SU-DHL-6 (cell line): Measurements from ENCODE around the gene HIPK4.
"Not testable (repeated sequence)": the region's sequence is repeated elsewhere in the genome, so short reads cannot be mapped to it uniquely, and the experiment has no call there.

ENCODE experiments used
- H2AFZ ChIP-seq: fragments of 200-600 bp; sonication (generic); 2 replicates; pipeline ENCODE4 v1.6.1; 2014; ENCODE audit warnings: low read depth, mild to moderate bottlenecking, moderate library complexity, mixed read lengths, antibody characterized with exemption, low read length; ENCODE audit not compliant: severe bottlenecking
- H3F3A ChIP-seq: fragments of 200-600 bp; shearing (Covaris generic); 2 replicates; pipeline ENCODE4 v1.6.0; 2016; ENCODE audit warnings: antibody characterized with exemption, mild to moderate bottlenecking; ENCODE audit not compliant: insufficient read depth
- H3K27ac ChIP-seq: fragments of 200-600 bp; sonication (generic); 2 replicates; pipeline ENCODE4 v1.5.1; 2016; ENCODE audit warnings: low read depth, mild to moderate bottlenecking, low read length, moderate library complexity, mixed read lengths
- H3K27me3 ChIP-seq: fragments of 200-600 bp; sonication (generic), shearing (Covaris generic); 2 replicates; pipeline ENCODE4 v1.6.0; 2014; ENCODE audit warnings: mild to moderate bottlenecking, low read length
- H3K36me3 ChIP-seq: fragments of 200-600 bp; sonication (generic); 2 replicates; pipeline ENCODE4 v1.6.1; 2014; ENCODE audit warnings: mild to moderate bottlenecking, low read length, mixed read lengths
- H3K4me2 ChIP-seq: fragments of 300-600, 200-600 bp; shearing (Covaris generic), sonication (generic); 2 replicates; pipeline ENCODE4 v1.6.0; 2014; ENCODE audit warnings: low read length, low read depth, mild to moderate bottlenecking; ENCODE audit not compliant: poor library complexity, severe bottlenecking
- H3K4me3 ChIP-seq: fragments of 200-600 bp; sonication (generic); 2 replicates; pipeline ENCODE4 v1.5.1; 2014; ENCODE audit warnings: antibody characterized with exemption, low read length, mild to moderate bottlenecking, mixed read lengths; ENCODE audit not compliant: insufficient read depth, poor library complexity, severe bottlenecking
- H3K79me2 ChIP-seq: fragments of 200-600 bp; sonication (generic); 2 replicates; pipeline ENCODE4 v1.6.1; 2014; ENCODE audit warnings: mild to moderate bottlenecking, low read length, moderate library complexity; ENCODE audit not compliant: insufficient read depth
- H3K9ac ChIP-seq: fragments of 200-600 bp; sonication (generic); 2 replicates; pipeline ENCODE4 v1.7.0; 2014; ENCODE audit warnings: mild to moderate bottlenecking, low read length
- H3K9me2 ChIP-seq: fragments of 200-600 bp; sonication (generic); replicated peaks from 2 replicates; pipeline ENCODE4 v1.6.1; 2014; ENCODE audit warnings: low read length; ENCODE audit not compliant: insufficient read depth
- H3K9me3 ChIP-seq: fragments of 200-600 bp; sonication (generic); 2 replicates; pipeline ENCODE4 v1.6.1; 2014; ENCODE audit warnings: low read length, mixed read lengths; ENCODE audit not compliant: insufficient read depth
- H4K20me1 ChIP-seq: fragments of 200-600 bp; sonication (generic); 2 replicates; pipeline ENCODE4 v1.6.1; 2014; ENCODE audit warnings: low read depth, mild to moderate bottlenecking, antibody characterized with exemption, low read length, moderate library complexity, mixed read lengths
- EZH2phosphoT487 ChIP-seq: fragments of 200-600 bp; sonication (generic), shearing (Covaris generic); conservative IDR thresholded peaks from 2 replicates; pipeline ENCODE4 v1.6.1; 2018; ENCODE audit warnings: mild to moderate bottlenecking, antibody characterized with exemption, low read length, moderate library complexity, mixed read lengths
- TF ChIP-seq, protein P1 (sequence below): fragments of 200-600 bp; sonication (generic); IDR thresholded peaks from one replicate; pipeline ENCODE4 v1.5.1; 2017; ENCODE audit warnings: antibody characterized with exemption, mild to moderate bottlenecking, low read length, moderate library complexity; ENCODE audit not compliant: insufficient read depth, poor library complexity, severe bottlenecking

HIPK4 gene

DNA sequence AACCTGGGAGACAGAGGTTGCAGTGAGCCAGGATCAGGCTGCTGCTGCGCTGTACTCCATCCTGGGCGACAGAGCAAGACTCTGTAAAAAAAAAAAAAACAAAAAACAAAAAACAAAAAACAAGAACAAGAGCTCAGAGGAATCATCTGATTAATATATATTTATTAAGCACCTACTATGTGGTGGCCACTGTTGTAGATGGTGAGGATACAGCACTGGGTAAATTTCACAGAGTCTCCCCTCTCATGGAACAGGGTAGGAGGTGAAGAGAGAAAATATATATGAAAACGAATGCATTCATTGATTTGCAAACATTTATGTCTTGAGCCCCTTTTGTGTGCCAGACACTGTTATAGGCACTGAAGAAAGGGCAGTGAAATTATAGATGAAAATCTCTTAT, 41.7 kb upstream of the HIPK4 start:
- no peak for TF ChIP-seq EZH2phosphoT487
- TF ChIP-seq, protein P1, sequence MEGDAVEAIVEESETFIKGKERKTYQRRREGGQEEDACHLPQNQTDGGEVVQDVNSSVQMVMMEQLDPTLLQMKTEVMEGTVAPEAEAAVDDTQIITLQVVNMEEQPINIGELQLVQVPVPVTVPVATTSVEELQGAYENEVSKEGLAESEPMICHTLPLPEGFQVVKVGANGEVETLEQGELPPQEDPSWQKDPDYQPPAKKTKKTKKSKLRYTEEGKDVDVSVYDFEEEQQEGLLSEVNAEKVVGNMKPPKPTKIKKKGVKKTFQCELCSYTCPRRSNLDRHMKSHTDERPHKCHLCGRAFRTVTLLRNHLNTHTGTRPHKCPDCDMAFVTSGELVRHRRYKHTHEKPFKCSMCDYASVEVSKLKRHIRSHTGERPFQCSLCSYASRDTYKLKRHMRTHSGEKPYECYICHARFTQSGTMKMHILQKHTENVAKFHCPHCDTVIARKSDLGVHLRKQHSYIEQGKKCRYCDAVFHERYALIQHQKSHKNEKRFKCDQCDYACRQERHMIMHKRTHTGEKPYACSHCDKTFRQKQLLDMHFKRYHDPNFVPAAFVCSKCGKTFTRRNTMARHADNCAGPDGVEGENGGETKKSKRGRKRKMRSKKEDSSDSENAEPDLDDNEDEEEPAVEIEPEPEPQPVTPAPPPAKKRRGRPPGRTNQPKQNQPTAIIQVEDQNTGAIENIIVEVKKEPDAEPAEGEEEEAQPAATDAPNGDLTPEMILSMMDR: no peak
- Histone ChIP-seq H3K4me3 (no peak overlapping the region), H3K36me3 (no peaks in the 10 kb centered on the region), H3K4me2 (no peak overlapping the region), H3F3A (no peaks in the 10 kb centered on the region; the same call in 1 of the 2 replicates), H3K9ac (no peak overlapping the region), H2AFZ (no peak overlapping the region), H3K27me3 (no peaks in the 10 kb centered on the region), H3K27ac (no peak overlapping the region), H4K20me1 (no peaks in the 10 kb centered on the region), H3K9me3 (no peaks in the 10 kb centered on the region), H3K79me2 (no peaks in the 10 kb centered on the region), H3K9me2 (no peaks in the 10 kb centered on the region)

- H3K9me3 ChIP-seq, H3K27ac ChIP-seq, H3K27me3 ChIP-seq, H3K79me2 ChIP-seq, H3F3A ChIP-seq, H2AFZ ChIP-seq, H3K9ac ChIP-seq, H3K36me3 ChIP-seq, H4K20me1 ChIP-seq, H3K4me2 ChIP-seq, H3K4me3 ChIP-seq, H3K9me2 ChIP-seq: not testable (repeated sequence)
Measured at GRCh38 chr19:40430242-40430641, 40.3 kb upstream of the HIPK4 start.

GRCh38 chr19:40428197-40428596, 38.2 kb upstream of the HIPK4 start:
- H3F3A ChIP-seq, H3K4me2 ChIP-seq, H2AFZ ChIP-seq, H3K79me2 ChIP-seq, H3K9me3 ChIP-seq, H3K27me3 ChIP-seq, H3K9me2 ChIP-seq, H3K27ac ChIP-seq, H3K36me3 ChIP-seq, H3K9ac ChIP-seq, H4K20me1 ChIP-seq, H3K4me3 ChIP-seq: not testable (repeated sequence)

GRCh38 chr19:40425450-40426287, 35.7 kb upstream of the HIPK4 start, which contains the start of gene SERTAD1:
SERTAD1 (minus strand) TSS chr19:40425992; CDS start chr19:40423546, 2,446 bp downstream.
- TF ChIP-seq EZH2phosphoT487: no peak
- TF ChIP-seq, protein P1: peak; percentile 94
- Histone ChIP-seq H3K9me3 (no peaks in the 10 kb centered on the region), H3K27ac (peak within 1 kb of the TSS; percentile 75), H3K4me2 (peak within 1 kb of the TSS; percentile 93), H3K36me3 (no peaks in the 10 kb centered on the region), H3K9ac (peak within 1 kb of the TSS; percentile 83), H2AFZ (peak within 1 kb of the TSS; percentile 88), H3K27me3 (no peaks in the 10 kb centered on the region), H3K4me3 (peak within 1 kb of the TSS; percentile 85), H3K79me2 (no peaks in the 10 kb centered on the region), H3F3A (peaks cover 8% of the 10 kb centered on the region; the same call in 1 of the 2 replicates), H3K9me2 (no peaks in the 10 kb centered on the region), H4K20me1 (no peaks in the 10 kb centered on the region)
